ENCODE results near the gene LRP5.

Gene LRP5

DNA sequence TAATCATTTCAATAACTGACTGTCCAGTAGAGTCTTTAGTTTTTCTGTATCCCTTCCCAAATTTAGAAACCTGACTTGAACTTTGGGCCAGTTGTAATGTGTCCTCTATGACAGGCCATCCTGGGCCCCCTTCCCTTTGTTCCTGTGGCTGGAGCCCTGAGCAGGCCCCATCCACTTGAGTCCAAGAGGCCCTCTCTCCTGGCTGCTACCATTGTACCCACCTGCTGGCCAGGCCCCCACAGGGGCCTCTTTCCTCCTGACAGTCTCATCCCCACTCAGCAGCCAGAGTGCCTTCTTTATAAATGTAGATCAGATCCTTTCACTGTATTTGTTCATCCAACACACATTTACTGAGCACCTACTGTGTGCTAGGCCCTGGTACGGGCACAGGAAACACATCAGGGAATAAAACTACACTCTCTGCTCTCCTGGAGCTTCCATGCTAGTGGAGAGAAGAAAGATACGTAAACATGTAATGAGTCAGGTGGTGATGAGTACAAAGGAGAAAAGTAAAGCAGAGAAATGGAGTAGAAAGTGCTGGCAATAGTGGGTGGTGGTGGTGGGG lies 2.7 kb upstream of the LRP5 start:
- no peak for DNase-seq (ENCODE audit: low spot score)

DNA sequence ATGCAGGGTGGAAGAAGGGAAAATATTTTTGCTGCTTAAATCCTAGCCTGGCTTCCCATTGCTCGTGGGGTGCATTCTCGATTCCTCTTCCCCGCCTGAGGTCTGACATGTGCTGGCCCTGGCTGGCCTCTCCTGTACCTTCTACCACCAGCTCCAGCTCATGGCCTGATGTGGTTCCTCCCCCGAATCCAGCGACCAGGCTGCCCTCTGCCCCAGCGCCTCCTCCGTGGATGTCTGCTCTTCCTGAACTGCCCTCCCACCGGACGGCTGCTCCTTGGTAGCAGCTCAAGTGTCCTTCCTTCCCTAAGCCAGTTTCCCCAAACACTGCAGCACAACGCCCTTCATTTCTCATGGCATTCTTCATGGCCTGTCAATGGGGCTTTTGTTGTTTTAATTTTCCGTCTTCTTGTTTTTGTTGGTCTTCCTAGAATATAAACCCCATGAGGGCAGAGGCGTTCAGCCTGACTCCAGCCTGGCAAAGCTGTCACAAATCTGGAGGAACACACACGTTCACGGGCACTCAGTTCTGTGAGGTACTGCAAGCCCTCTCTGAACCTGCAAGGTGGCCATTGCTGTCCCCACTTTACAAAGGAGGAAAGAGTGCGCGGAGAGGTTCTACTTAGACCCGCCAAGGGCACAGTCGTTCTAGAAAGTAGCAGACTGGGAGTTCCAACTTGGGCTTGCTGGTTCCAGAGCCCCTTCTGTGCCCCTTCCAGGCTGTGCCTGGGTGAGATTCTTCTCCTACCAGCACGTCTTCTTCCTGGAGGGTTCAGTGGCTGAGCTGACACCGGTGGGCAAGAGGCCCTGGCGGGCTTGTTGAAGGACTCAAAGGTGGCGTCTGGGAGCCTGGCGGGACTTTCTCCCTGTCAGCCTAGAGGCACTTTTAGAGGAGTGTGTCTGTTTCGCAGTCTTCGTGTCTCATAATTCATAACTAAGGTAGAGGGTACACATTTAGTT lies 953 bp upstream of the LRP5 start:
- DNase-seq (ENCODE audit: low spot score), result no peak

- no peak for DNase-seq (ENCODE audit: low spot score)
These were observed 586 bp downstream of the LRP5 start for GRCh38 chr11:68312780-68313573.

DNA sequence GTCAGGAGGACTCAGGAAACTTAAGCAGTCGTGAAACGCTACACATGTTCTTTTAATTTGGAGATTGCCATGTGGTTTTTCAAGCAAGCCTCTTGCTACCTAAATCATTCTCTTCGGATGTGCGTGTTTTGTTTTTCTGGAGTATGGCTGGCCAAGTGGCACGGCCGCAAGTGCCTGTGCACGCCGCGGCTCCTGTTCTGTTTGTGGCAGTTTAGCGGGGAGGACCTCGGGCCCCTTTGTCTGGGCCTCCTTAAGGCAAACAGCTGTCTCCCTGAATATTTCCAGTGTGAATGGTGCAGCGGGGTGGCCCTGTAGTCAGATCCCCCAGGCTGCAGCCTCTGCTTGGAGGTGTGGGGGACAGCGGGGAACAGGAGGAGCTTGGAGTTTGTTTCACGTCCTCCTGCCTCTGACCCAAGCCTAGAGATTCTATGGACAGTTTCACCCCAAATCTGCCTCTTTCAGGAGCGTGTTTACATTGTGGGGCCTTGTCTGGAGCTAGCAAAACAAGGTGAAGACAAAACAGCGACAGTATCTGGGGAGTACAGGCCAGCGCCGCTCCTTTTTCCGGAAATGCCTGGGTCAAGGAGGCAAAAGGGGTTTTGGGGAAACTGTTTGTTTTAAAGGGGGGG lies 1.3 kb downstream of the LRP5 start:
- peak; percentile 19 for DNase-seq (ENCODE audit: low spot score)

DNA sequence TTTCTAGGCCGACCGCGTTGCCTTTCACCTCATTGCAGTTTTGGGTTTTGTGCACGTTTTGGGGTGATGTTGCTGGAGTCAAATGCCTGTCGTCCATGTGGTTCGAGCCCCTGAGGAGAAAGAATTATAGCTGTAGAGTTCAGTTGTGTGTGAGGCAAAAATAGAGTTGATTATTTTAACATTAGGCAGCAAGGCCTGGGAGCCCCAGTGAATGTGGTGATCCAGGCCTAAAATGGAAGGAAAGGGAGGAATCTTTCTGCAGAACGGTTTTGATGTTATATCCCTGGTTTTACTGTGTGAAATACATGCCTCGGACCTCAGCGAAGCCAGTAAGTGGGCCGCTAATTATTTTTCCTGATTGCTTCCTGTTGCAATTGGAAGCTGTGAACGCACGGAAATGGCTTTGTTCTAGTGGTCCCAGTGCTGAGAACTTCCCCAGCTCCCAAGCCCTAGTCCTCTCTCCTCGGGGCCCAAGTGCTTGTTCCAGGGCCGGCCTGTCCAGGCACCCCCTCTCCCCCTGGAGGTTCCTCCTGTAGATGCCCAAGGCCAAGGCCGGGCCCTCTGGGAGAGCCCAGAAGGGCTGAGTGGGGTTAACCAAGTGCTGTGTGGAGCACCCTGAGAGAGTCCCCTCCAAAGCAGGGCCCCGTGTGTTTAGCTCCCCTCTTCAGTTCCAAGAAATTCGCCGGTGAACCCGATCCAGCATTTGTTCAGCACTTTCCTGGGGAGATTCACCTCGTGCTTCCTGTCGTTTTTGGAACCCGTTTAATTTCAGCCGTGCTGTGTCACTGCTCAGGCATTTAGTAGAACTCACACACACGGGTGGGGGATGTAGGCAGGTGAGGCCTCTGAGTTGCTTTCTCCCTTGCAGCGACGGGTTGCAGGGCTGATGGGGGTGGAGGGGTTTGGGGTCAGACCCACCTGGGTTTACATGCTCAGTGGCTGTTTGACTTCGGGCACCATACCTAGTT lies 2.1 kb downstream of the LRP5 start:
- peak; percentile 19 for DNase-seq (ENCODE audit: low spot score)

DNA sequence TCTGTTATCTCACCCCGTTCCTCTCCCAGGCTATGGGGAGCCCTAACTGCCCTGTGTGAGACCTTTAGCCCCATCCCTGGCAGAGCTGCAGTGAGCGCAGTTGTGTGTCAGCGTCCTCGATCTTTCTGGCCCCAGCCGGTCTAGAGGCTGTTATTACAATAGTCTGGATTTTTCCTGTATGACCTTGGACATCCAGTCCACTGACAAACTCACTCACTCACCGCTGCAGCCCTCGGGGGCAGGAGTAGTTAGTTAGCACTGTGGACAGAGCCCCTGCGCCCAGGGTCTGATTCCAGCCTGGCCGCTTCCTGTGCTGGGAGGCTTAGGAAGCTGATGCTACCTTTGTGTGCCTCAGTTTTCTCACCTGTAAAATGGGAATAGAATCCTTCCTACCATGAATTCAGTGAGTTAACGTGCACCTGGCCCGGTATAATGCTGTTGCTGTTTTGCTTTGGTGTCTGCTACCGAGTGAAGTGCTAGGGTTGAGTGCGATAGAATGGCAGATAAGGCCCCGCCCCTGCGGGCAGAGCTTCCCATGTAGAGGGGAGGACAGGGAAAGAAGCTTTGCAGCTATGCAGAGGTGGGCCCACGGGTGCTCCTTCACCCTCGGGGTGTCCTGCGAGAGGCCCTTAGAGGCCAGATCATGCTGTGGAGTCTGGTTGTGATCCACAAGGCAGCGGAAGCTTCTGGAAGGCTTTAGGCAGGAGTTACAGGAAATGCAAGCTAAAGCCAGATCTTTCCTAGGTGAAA lies 3.0 kb downstream of the LRP5 start:
- no peak for DNase-seq (ENCODE audit: low spot score)

DNA sequence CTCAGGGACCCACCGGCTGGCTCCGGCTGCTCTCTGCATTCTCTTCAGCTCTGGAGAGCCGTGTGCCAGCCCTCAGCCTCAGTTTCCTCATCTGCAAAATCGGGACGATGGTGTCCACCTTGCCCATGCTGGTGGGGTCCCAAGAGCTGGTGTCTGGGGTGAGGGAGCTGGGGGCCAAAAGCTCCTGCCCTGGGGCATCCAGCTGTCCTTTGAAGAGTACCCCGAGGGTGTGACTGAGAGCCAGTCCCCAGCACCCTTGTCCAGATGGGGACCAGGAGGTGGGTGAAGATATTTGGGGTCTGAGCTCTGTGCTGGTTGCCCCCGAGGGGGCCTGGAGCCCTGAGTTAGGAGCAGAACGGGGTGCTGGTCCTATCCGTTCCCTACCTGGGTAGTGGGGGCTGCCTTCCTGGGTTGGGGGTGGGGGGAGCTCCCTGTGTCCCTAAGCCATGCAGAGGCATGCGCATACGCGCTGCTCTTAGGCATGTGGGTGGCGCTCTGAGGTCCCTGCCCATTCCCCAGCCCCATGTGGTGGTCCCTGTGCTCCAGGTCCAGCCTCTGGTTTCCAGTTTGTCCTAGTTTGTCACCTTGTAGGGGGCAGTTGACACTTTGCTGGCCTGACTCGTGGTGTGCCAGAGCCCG lies 4.9 kb downstream of the LRP5 start:
- DNase-seq (ENCODE audit: low spot score), result no peak

- no peak for DNase-seq (ENCODE audit: low spot score)
These were observed 9.1 kb downstream of the LRP5 start for GRCh38 chr11:68321293-68322051.

- no peak for DNase-seq (ENCODE audit: low spot score)
These were observed 9.7 kb downstream of the LRP5 start for GRCh38 chr11:68322052-68322430.

DNA sequence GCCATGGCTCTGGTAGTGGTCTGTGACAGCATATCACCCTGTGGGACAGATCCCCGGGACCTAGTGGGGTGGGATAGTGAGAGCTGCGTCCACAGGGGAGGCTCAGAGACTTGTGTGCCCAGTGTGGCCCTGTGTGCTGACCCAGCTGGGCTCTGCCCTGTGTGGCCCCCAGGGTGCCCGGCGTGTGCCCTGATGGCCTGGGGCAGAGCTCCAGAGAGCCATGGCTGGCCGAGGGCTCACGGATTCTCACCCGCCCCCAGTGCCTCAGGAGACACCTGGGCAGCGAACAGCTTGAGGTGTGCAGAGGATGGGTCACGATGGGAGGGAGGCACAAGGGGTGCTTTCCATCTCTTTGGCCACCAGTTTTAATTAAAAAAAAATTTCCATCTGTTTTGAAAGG lies 11.8 kb downstream of the LRP5 start:
- no peak for DNase-seq (ENCODE audit: low spot score)

- DNase-seq (ENCODE audit: low spot score), result no peak
These were observed 12.3 kb downstream of the LRP5 start for GRCh38 chr11:68324695-68325094.

DNA sequence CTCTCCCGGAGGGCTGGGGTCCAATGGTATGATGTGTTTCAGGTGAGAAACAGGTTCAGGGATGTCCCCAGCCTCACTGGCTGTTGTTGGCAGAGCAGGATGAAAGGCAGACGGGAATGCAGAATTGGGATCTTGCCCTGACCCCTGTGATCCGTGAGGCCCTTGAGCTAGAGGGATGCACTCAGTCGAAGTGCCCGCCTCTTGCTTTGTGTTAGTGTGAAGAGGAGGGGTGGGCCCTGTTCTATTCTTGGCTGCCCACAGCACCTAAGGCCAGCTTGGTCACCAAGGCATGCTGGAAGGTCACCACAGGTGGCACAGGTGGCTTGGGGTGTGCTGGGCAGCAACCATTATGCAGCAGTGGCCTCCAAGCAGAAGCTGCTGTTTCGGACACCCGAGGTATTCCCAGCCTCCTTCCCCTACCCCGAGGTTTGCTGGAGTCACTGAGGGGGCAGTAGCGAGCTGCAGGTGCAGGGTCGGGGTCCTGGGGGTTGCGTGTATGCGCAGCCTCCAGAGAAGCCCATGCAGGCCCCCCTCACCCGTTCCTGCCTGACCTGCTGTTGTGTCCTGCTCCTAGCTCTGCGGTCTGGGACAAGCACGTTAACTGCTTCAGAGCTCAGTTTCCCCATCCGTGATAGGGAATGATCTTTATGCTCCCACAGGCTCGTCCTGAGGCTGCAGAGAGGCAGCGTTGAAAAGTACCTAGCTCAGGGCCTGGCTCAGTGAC lies 13.0 kb downstream of the LRP5 start:
- no peak for DNase-seq (ENCODE audit: low spot score)

- no peak for DNase-seq (ENCODE audit: low spot score)
These were observed 13.5 kb downstream of the LRP5 start for GRCh38 chr11:68325907-68326220.

DNA sequence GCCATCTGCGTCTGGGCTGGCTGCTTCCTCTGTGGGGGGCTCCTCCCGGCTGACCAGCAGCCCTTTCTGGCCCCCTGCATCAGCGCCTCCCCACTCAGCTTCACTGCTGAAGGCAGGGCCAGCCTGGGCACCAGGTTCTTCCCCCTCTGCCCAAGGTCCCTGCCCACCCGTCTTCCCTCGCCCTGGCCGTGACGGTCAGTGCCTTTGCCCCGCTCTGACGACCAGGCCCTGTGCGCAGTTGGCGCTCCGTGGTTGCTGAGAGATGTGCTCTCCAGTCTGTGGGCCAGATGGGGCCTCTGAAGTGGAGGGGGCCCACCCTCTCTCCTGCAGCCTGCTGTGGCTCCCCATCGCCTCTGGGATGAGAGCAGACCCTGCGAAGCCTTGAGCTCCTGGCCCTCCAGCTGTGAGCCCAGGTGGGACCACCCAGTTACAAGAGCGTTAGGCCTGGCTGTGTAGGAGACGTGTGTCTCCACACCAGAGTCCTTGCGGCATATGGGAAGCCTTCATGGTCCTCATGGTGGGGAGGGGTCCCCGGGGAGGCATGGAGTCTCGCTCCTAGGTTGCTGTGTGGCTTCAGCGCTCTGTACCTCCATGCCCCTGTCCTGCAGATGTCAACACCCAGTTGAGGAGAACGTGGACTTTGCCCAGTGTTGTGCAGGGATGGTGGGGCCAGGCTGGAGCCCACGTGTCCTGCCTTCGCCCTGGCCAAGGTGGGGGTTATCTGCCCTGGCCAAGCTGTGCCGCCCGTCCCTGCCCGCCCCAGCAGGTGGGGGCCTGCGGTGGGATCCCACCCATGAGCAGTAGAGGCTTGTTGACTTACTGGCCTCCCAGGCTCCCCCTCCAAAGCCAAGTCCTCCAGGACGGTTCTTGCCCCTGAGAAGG lies 14.2 kb downstream of the LRP5 start:
- DNase-seq (ENCODE audit: low spot score), result no peak

GRCh38 chr11:68327586-68328370 lies 15.4 kb downstream of the LRP5 start:
- no peak for DNase-seq (ENCODE audit: low spot score)

DNA sequence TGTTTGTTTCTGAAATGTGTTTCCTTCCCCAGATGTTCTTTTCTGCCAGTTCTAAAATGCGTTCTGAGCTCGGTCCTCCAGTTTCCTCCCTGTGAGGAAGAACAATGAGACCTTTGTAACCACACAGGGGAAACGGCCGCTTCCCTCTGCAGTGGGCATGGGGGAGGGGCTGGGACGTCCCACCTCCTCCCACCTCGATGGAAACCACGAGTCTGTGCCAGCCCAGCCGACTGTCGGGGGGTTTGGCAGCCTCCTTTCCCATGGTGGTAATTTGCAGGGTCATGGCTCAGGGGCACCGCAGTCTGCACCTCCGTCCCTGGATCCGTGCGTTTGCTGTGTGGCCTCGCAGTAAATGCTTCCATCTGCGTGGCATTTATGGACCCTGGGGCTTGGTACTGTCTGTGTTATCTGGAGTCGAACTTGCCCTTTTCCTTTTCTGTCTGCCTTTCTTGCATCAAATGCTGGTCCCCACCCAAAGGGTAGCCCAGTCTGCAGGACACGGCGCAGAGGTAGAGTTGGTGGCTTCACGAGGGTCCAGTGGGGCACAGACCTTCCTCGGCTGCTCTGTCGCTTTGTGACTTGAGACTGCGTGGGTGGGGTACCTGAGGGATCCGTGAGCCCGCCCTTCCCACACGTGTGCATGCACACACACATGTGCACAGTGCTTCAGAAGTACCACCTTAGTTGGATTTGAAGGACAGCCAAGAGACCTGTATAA lies 16.1 kb downstream of the LRP5 start:
- DNase-seq (ENCODE audit: low spot score), result no peak
